Esophagus squamous epithelium (tissue), 5 donors: ENCODE data around the gene WDR18. TPM values are rescaled to one million over a fixed set of nuclear protein-coding genes. Genes with fewer than 3 reads are reported as not detected.
A peak's percentile ranks its signal among the peaks of the same experiment; 100 is the strongest.

Experiments
- DNase-seq: peaks from one replicate; lab custom pipeline; 2025; lab: John Stamatoyannopoulos, UW
- H3K27ac ChIP-seq, 4 donors: fragments of 200-600 bp; sonication (generic); one replicate each; pipeline ENCODE4 v1.5.1; 2016 to 2019; ENCODE audit warnings: mild to moderate bottlenecking in 1 of 4
- H3K27me3 ChIP-seq, 4 donors: fragments of 200-600 bp; sonication (generic); 1 replicate in 3 of 4; 2 replicates in 1 of 4; pipeline versions ENCODE4 v1.5.1 to v1.6.0; 2017 to 2021; ENCODE audit warnings: antibody characterized with exemption in 1 of 4
- H3K36me3 ChIP-seq, 3 donors: fragments of 200-600 bp; sonication (generic); one replicate each; pipeline ENCODE4 v1.5.1; 2016 to 2019
- H3K4me1 ChIP-seq, 3 donors: fragments of 200-600 bp; sonication (generic); one replicate each; pipeline ENCODE4 v1.5.1; 2017 to 2019
- H3K4me3 ChIP-seq, 4 donors: fragments of 200-600 bp; sonication (generic); 1 replicate in 3 of 4; 2 replicates in 1 of 4; pipeline ENCODE4 v1.5.1; 2016 to 2019; ENCODE audit warnings: mild to moderate bottlenecking in 2 of 4, moderate library complexity in 1 of 4
- H3K9me3 ChIP-seq, 3 donors: fragments of 200-600 bp; sonication (generic); one replicate each; pipeline ENCODE4 v1.5.1; 2016 to 2019
- CTCF ChIP-seq, 6 experiments: fragments of 450-650 bp in 4 of 6; fragments of 200-600 bp in 2 of 6; sonication (generic) in 2 of 6; IDR thresholded peaks; one replicate each; pipeline ENCODE4 v1.5.1; 2016 to 2019; ENCODE audit warnings: antibody characterized with exemption in 6 of 6, mild to moderate bottlenecking in 4 of 6, moderate library complexity in 4 of 6
- POLR2A ChIP-seq, 4 donors: fragments of 450-650 bp; IDR thresholded peaks; one replicate each; pipeline ENCODE4 v1.6.1; 2017; ENCODE audit warnings: antibody characterized with exemption in 4 of 4, mild to moderate bottlenecking in 4 of 4, moderate library complexity in 3 of 4
- WGBS, 2 donors: methylation state at CpG; one replicate each; pipeline ENCODE4 v1.1.5; 2018; 5-methylcytosine and 5-hydroxymethylcytosine counted together
- intact Hi-C: fragments of 100-400 bp; cut with DNase I; formaldehyde crosslinking; loops from one replicate; pipeline ENCODE4 v1.15.0; 2022
- small RNA-seq, 4 donors: library from RNA; depleted of rRNA; stranded (forward); fragments of <200 nt; gene quantifications; one replicate each; pipeline ENCODE3, GENCODE V24; 2016
- total RNA-seq, 4 donors: library from RNA; depleted of rRNA; stranded (reverse); fragments of >200 nt; gene quantifications; one replicate each; pipeline ENCODE4 v1.1.0, GENCODE V29; 2016
- donor health status: DM: yes; HTN: yes; CAD: no.

Gene WDR18
- total RNA-seq, 4 donors from 2014 or later: 28.2 to 70.1 (median 53.0) TPM

GRCh38 chr19:1041272-1041834 lies 57.2 kb downstream of the WDR18 start:
- Histone ChIP-seq H3K4me3 (peak overlapping the region; percentile 37 to 74 (median 59)), H3K27me3 (peaks cover 0 to 14% (median 0%) of the 10 kb centered on the region in 4 donors), H3K9me3 (no peaks in the 10 kb centered on the region), H3K27ac (peak overlapping the region; percentile 63 to 83 (median 82)), H3K4me1 (peaks cover 33 to 64% (median 39%) of the 10 kb centered on the region in 3 donors), H3K36me3 (peaks cover 8 to 23% (median 9%) of the 10 kb centered on the region in 3 donors)
- DNase-seq: no peak
- TF ChIP-seq POLR2A (IDR thresholded peaks at IDR 0.05): no peak
- TF ChIP-seq CTCF (IDR thresholded peaks at IDR 0.05): no peak
- intact Hi-C loops: no loop called here
- 15 to 35% methylated on average over 8 to 9 of the region's 26 CpGs for WGBS, 2 donors

- H3K27ac ChIP-seq: peak overlapping the region; percentile 63 to 83 (median 82)
- intact Hi-C loops: no loop called here
These were observed 57.9 kb downstream of the WDR18 start for GRCh38 chr19:1041835-1042685.

GRCh38 chr19:1042689-1043511 lies 58.8 kb downstream of the WDR18 start:
- TF ChIP-seq POLR2A (IDR thresholded peaks at IDR 0.05): peak in 1 of 4 donors; percentile 18
- no peak for TF ChIP-seq CTCF (IDR thresholded peaks at IDR 0.05)
- intact Hi-C loops: no loop called here
- Histone ChIP-seq H3K4me1 (peaks cover 40 to 72% (median 51%) of the 10 kb centered on the region in 3 donors), H3K27me3 (peaks cover 0 to 14% (median 0%) of the 10 kb centered on the region in 4 donors), H3K27ac (peak overlapping the region; percentile 63 to 83 (median 82)), H3K4me3 (peak overlapping the region in 1 of 4 donors; percentile 74), H3K9me3 (no peaks in the 10 kb centered on the region), H3K36me3 (peaks cover 0 to 7% (median 0%) of the 10 kb centered on the region in 3 donors)
- DNase-seq: no peak
- 20% methylated on average over 1 of the region's 23 CpGs; no CpG with 5 or more reads in 1 of the 2 donors for WGBS, 2 donors

More at GRCh38 chr19:1041835-1042685, 57.9 kb downstream of the WDR18 start:
- no peak for DNase-seq
- 24% methylated on average over 20 of the region's 43 CpGs; no CpG with 5 or more reads in 1 of the 2 donors for WGBS, 2 donors
- peak overlapping the region; percentile 7 to 74 (median 59) for H3K4me3 ChIP-seq
- no peaks in the 10 kb centered on the region for H3K9me3 ChIP-seq
- peaks cover 0 to 14% (median 0%) of the 10 kb centered on the region in 4 donors for H3K27me3 ChIP-seq
- peaks cover 4 to 15% (median 6%) of the 10 kb centered on the region in 3 donors for H3K36me3 ChIP-seq
- peaks cover 39 to 72% (median 46%) of the 10 kb centered on the region in 3 donors for H3K4me1 ChIP-seq
- TF ChIP-seq CTCF (IDR thresholded peaks at IDR 0.05) (no peak), POLR2A (IDR thresholded peaks at IDR 0.05) (no peak)

Small RNA genes within 50 kb of the gene (small RNA-seq; reads per million reads assigned to genes)
- gene RNU6-2: 0 to 0.30 (median 0.23) reads per million in 4 donors

Other genes with a start within 250 kb of the WDR18 start
- gene MISP, start 233.2 kb upstream of the WDR18 start, total RNA-seq: 1 to 10 TPM in 2 of 4 donors, under 1 TPM in 1, not detected in 1; 0.11 to 1.3 (median 1.0) TPM
- 100 to 1,000 TPM; 139 to 167 (median 156) TPM for gene PTBP1, start 186.9 kb upstream of the WDR18 start, total RNA-seq
- not detected for gene PLPPR3, start 162.4 kb upstream of the WDR18 start, total RNA-seq
- not detected for gene AZU1, start 156.5 kb upstream of the WDR18 start, total RNA-seq
- gene PRTN3, start 143.3 kb upstream of the WDR18 start, total RNA-seq: not detected
- under 1 TPM in 1 of 4 donors, not detected in 3; 0.95 TPM for gene ELANE, start 132.0 kb upstream of the WDR18 start, total RNA-seq
- 100 to 1,000 TPM in 2 of 4 donors, 10 to 100 TPM in 2; 52.2 to 883 (median 129) TPM for gene CFD, start 124.7 kb upstream of the WDR18 start, total RNA-seq
- 10 to 100 TPM; 23.7 to 64.9 (median 32.5) TPM for gene MED16, start 91.2 kb upstream of the WDR18 start, total RNA-seq
- not detected for gene RNU6-9, start 90.9 kb upstream of the WDR18 start, total RNA-seq
- 10 to 100 TPM; 42.9 to 83.7 (median 62.4) TPM for gene R3HDM4, start 71.1 kb upstream of the WDR18 start, total RNA-seq
- gene KISS1R, start 67.0 kb upstream of the WDR18 start, total RNA-seq: under 1 TPM in 1 of 4 donors, not detected in 3; 0.45 TPM
- 1 to 10 TPM; 3.0 to 6.6 (median 4.7) TPM for gene ARID3A, start 58.3 kb upstream of the WDR18 start, total RNA-seq
- gene GRIN3B, start 16.1 kb downstream of the WDR18 start, total RNA-seq: not detected
- 100 to 1,000 TPM; 101 to 182 (median 146) TPM for gene TMEM259, start 36.8 kb downstream of the WDR18 start, total RNA-seq
- not detected for gene RNU6-2, start 37.2 kb downstream of the WDR18 start, total RNA-seq
- gene CNN2, start 42.3 kb downstream of the WDR18 start, total RNA-seq: 100 to 1,000 TPM in 2 of 4 donors, 10 to 100 TPM in 2; 79.0 to 125 (median 105) TPM
- gene ABCA7, start 55.8 kb downstream of the WDR18 start, total RNA-seq: 10 to 100 TPM; 12.6 to 24.4 (median 18.7) TPM
- 10 to 100 TPM in 3 of 4 donors, 1 to 10 TPM in 1; 8.2 to 39.3 (median 12.5) TPM for gene ARHGAP45, start 82.8 kb downstream of the WDR18 start, total RNA-seq
- 100 to 1,000 TPM; 113 to 198 (median 166) TPM for gene POLR2E, start 111.0 kb downstream of the WDR18 start, total RNA-seq
- gene GPX4, start 119.6 kb downstream of the WDR18 start, total RNA-seq: 100 to 1,000 TPM; 108 to 405 (median 244) TPM
- gene SBNO2, start 189.9 kb downstream of the WDR18 start, total RNA-seq: 10 to 100 TPM; 31.3 to 84.3 (median 68.3) TPM
- gene STK11, start 221.4 kb downstream of the WDR18 start, total RNA-seq: 10 to 100 TPM; 59.3 to 68.5 (median 61.6) TPM